Hematopoietic multipotent progenitor cell treated with erythropoietin and hydrocortisone succinate and interleukin-3 and kit ligand, for 8 days (in vitro differentiated cells): Measurements from ENCODE around the gene CLMP.

Source experiments
- DNase-seq: peaks from one replicate; pipeline ENCODE4 v3.0.0-alpha.2; 2015

CLMP gene

GRCh38 chr11:123195188-123196059 lies at the start of gene CLMP:
Gene CLMP (minus strand): TSS chr11:123195248. CDS start chr11:123194940, 308 bp downstream.
- DNase-seq, result no peak

GRCh38 chr11:123241874-123242543 lies 47.0 kb upstream of the CLMP start:
- no peak for DNase-seq

GRCh38 chr11:123241294-123241693 lies 46.2 kb upstream of the CLMP start:
- DNase-seq, result no peak

- DNase-seq, result no peak
Measured at GRCh38 chr11:123239191-123240150, 44.4 kb upstream of the CLMP start.

GRCh38 chr11:123238297-123238696 lies 43.2 kb upstream of the CLMP start:
- no peak for DNase-seq

- DNase-seq, result no peak
Measured at GRCh38 chr11:123236879-123237278, 41.8 kb upstream of the CLMP start.

- DNase-seq, result no peak
Measured at GRCh38 chr11:123235656-123236261, 40.7 kb upstream of the CLMP start.

- DNase-seq, result peak; percentile 59
Measured at GRCh38 chr11:123235117-123235655, 40.1 kb upstream of the CLMP start.

- no peak for DNase-seq
Measured at GRCh38 chr11:123233975-123234334, 38.9 kb upstream of the CLMP start.

GRCh38 chr11:123233280-123233974 lies 38.4 kb upstream of the CLMP start:
- DNase-seq, result no peak

GRCh38 chr11:123231777-123232176 lies 36.7 kb upstream of the CLMP start:
- no peak for DNase-seq

GRCh38 chr11:123231256-123231655 lies 36.2 kb upstream of the CLMP start:
- DNase-seq, result no peak

- DNase-seq, result no peak
Measured at GRCh38 chr11:123230346-123230745, 35.3 kb upstream of the CLMP start.

GRCh38 chr11:123228496-123229163 lies 33.6 kb upstream of the CLMP start:
- no peak for DNase-seq

- no peak for DNase-seq
Measured at GRCh38 chr11:123227763-123228495, 32.9 kb upstream of the CLMP start.

GRCh38 chr11:123221584-123221983 lies 26.5 kb upstream of the CLMP start:
- no peak for DNase-seq

- no peak for DNase-seq
Measured at GRCh38 chr11:123221096-123221561, 26.1 kb upstream of the CLMP start.

- no peak for DNase-seq
Measured at GRCh38 chr11:123219066-123219690, 24.1 kb upstream of the CLMP start.

- no peak for DNase-seq
Measured at GRCh38 chr11:123218451-123218850, 23.4 kb upstream of the CLMP start.

- no peak for DNase-seq
Measured at GRCh38 chr11:123217897-123218296, 22.8 kb upstream of the CLMP start.
